Esophagus muscularis mucosa (tissue), 4 donors: ENCODE results near the gene MESP2.

Experiments used
- EP300 ChIP-seq: sonication (generic); formaldehyde crosslinking; IDR thresholded peaks from one replicate; pipeline ENCODE4 v1.6.1; 2017; ENCODE audit warnings: antibody characterized with exemption
- POLR2A ChIP-seq: fragments of 450-650 bp; IDR thresholded peaks from one replicate; pipeline ENCODE4 v1.6.1; 2017; ENCODE audit warnings: antibody characterized with exemption, moderate library complexity, mild to moderate bottlenecking, low read depth
- POLR2AphosphoS5 ChIP-seq, 2 donors: sonication (generic); formaldehyde crosslinking; IDR thresholded peaks; one replicate each; pipeline ENCODE4 v1.6.1; 2017; ENCODE audit warnings: antibody characterized with exemption in 2 of 2
- TF ChIP-seq, protein P1 (sequence below), 3 experiments: fragments of 200-600 bp in 2 of 3; fragments of 450-650 bp in 1 of 3; sonication (generic) in 2 of 3; IDR thresholded peaks; one replicate each; pipeline ENCODE4 v1.5.1; 2017 to 2019; ENCODE audit warnings: antibody characterized with exemption in 3 of 3, mild to moderate bottlenecking in 2 of 3, moderate library complexity in 1 of 3

GRCh38 chr15:89766357-89767311, 9.5 kb upstream of the MESP2 start:
- TF ChIP-seq EP300: no peak
- TF ChIP-seq POLR2AphosphoS5 (IDR thresholded peaks at IDR 0.05): no peak
- TF ChIP-seq, protein P1, sequence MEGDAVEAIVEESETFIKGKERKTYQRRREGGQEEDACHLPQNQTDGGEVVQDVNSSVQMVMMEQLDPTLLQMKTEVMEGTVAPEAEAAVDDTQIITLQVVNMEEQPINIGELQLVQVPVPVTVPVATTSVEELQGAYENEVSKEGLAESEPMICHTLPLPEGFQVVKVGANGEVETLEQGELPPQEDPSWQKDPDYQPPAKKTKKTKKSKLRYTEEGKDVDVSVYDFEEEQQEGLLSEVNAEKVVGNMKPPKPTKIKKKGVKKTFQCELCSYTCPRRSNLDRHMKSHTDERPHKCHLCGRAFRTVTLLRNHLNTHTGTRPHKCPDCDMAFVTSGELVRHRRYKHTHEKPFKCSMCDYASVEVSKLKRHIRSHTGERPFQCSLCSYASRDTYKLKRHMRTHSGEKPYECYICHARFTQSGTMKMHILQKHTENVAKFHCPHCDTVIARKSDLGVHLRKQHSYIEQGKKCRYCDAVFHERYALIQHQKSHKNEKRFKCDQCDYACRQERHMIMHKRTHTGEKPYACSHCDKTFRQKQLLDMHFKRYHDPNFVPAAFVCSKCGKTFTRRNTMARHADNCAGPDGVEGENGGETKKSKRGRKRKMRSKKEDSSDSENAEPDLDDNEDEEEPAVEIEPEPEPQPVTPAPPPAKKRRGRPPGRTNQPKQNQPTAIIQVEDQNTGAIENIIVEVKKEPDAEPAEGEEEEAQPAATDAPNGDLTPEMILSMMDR (IDR thresholded peaks at IDR 0.05): no peak
- TF ChIP-seq POLR2A: no peak
